Tongue (tissue), 2 donors: ENCODE measurements around the gene CUTA. TPM values are rescaled to one million over a fixed set of nuclear protein-coding genes. Genes with fewer than 3 reads are reported as not detected.

ENCODE experiments used
- small RNA-seq: library from RNA; depleted of rRNA; stranded (forward); fragments of <200 nt; gene quantifications from one replicate; pipeline ENCODE3, GENCODE V24; 2014; ENCODE audit warnings: low replicate concordance
- total RNA-seq: library from RNA; depleted of rRNA; stranded (reverse); fragments of >200 nt; gene quantifications from one replicate; pipeline ENCODE4 v1.2.3, GENCODE V29; 2014

The CUTA gene
- total RNA-seq, 1 donor from 2014 or later = 58.4 TPM

Small RNA genes within 50 kb of the gene (small RNA-seq; reads per million reads assigned to genes)
- gene RPL35AP4 (not detected), gene ZBTB9 (not detected)

Other genes starting within 250 kb of the CUTA start
- 5.7 TPM for gene COL11A2, start 225.6 kb downstream of the CUTA start, total RNA-seq
- gene RXRB, start 217.4 kb downstream of the CUTA start, total RNA-seq = 28.5 TPM
- 70.4 TPM for gene SLC39A7, start 217.2 kb downstream of the CUTA start, total RNA-seq
- 24.7 TPM for gene HSD17B8, start 213.5 kb downstream of the CUTA start, total RNA-seq
- 22.5 TPM for gene RING1, start 209.6 kb downstream of the CUTA start, total RNA-seq
- gene VPS52, start 146.2 kb downstream of the CUTA start, total RNA-seq = 35.7 TPM
- 2,268 TPM for gene RPS18, start 146.0 kb downstream of the CUTA start, total RNA-seq
- 4.6 TPM for gene B3GALT4, start 141.0 kb downstream of the CUTA start, total RNA-seq
- gene WDR46, start 128.9 kb downstream of the CUTA start, total RNA-seq = 52.9 TPM
- 14.9 TPM for gene PFDN6, start 128.5 kb downstream of the CUTA start, total RNA-seq
- gene RGL2, start 119.2 kb downstream of the CUTA start, total RNA-seq = 51.9 TPM
- 48.3 TPM for gene TAPBP, start 104.0 kb downstream of the CUTA start, total RNA-seq
- gene ZBTB22, start 100.4 kb downstream of the CUTA start, total RNA-seq = 15.0 TPM
- gene DAXX, start 95.1 kb downstream of the CUTA start, total RNA-seq = 20.6 TPM
- 12.2 TPM for gene KIFC1, start 26.3 kb downstream of the CUTA start, total RNA-seq
- gene PHF1, start 7.1 kb downstream of the CUTA start, total RNA-seq = 19.5 TPM
- 6.2 TPM for gene SYNGAP1, start 2.0 kb upstream of the CUTA start, total RNA-seq
- 5.4 TPM for gene ZBTB9, start 36.5 kb upstream of the CUTA start, total RNA-seq
- 15.7 TPM for gene BAK1, start 162.2 kb upstream of the CUTA start, total RNA-seq
- gene ITPR3, start 203.2 kb upstream of the CUTA start, total RNA-seq = 21.6 TPM